HG03457 (cell line): ENCODE data around the gene ELAVL1.

Experiments
- ATAC-seq: cut with Tn5 transposase; IDR thresholded peaks from one replicate; pipeline ENCODE4 v1.9.1; 2021; ENCODE audit warnings: moderate number of reproducible peaks; ENCODE audit not compliant: unreplicated experiment

Gene ELAVL1

DNA sequence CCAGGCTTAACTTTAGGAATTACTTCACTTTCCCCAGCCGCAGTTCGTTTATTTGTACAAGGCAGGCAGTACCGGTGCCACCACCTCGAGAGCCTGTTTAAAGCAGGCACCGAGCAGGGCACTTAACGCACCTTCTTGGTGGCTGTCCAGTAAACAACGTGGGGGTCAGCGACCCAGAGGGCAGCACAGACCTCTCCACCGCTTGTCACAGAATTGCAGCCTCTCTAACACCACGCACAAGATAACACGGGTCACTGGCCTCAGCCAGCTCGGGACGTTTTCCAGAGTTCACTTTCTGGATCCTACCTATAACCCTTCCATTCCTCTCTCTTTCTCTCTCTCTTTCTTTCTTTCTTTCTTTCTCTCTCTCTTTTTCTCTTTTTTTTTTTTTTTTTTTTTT, 16.8 kb upstream of the ELAVL1 start:
- ATAC-seq = no peak

DNA sequence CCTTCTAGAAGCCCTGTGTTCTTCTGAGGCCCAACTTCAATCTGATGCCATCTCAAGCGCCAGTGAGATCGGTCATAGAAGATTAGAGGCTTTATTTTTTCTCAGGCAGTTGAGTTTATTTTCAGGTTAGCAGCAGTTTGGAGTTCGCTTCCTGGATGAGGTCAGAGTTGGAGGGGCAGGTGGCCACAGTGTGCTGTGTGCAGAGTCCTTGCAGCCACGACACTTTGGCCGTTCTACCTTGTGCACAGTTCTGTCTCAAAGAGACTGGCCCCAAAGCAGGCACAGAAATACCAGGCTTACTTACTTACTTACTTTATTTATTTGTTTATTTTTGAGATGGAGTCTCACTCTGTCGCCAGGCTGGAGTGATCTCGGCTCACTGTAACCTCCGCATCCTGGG, 15.9 kb upstream of the ELAVL1 start:
- no peak for ATAC-seq

DNA sequence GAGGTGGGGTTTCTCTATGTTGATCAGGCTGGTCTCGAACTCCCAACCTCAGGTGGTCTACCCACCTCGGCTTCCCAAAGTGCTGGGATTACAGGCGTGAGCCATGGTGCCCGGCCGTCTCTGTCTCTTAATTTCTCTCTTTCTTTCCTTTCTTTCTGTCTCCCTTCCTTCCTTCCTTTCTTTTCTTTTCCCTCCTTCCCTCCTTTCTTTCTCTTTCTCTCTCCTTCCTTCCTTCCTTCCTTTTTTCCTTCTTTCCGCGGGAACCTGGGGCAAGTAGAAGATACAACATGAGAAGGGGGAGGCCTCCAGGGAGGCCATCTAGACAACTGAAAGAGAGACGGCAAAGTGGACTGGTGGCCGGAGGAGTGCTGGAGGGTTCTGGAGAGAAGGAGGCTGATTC, 15.2 kb upstream of the ELAVL1 start:
- no peak for ATAC-seq

DNA sequence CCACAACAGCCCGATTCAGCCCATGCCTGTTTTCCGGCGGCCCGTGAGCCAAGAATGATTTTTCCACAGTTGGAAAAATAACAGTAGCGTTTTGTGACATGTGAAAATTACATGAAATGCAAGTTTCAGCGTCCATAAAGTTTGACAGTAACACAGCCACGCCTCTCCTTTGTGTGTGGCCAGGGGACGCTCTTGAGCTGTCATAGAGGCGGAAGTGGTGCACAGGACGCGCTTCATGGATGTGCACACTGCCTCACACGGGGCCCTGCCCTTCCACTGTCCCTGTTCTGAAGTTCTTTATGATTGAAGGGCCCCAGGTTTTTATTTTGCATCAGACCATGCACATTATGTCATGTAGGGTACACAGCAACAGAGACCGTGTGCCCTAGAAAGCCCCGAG, 12.4 kb upstream of the ELAVL1 start:
- no peak for ATAC-seq

DNA sequence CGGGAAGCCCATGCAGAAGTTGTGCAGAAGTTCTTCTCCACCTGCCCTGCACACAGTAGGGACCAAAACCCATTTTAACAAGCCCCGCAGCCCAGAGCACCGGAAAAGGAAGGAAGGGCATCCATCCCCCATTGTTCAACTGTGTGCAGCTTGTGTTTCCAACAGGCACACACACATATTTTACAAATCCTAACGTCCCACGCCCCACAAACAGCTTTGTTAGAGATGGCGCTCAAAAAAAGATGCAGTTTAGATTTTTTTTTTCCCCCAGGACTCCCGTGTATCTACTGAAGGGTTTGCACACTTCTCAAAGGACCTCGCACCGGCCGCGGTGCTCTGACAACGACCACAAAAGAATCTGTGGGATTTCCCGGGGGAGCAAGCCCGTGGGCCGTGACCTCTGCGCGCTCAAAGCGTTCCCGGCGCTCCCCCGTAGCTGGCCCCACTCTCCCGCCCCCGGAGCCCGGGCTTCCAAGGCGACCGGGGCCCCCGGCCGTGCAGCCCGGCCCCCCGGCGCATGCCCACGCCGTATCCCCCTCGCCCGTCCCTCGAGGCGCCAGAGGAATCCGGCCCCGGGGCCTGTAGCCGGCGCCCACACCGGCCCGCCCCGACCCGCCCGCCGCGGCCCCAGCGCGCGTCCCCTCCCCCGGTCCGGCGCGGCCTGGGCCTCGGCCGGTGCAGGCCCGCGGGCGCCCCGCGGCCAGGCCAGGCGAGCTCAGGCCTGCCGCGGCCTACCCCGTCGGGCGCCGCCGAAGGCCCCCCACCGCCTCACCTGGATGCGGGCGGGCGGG, 523 bp downstream of the ELAVL1 start:
- ATAC-seq = peak; percentile 18

DNA sequence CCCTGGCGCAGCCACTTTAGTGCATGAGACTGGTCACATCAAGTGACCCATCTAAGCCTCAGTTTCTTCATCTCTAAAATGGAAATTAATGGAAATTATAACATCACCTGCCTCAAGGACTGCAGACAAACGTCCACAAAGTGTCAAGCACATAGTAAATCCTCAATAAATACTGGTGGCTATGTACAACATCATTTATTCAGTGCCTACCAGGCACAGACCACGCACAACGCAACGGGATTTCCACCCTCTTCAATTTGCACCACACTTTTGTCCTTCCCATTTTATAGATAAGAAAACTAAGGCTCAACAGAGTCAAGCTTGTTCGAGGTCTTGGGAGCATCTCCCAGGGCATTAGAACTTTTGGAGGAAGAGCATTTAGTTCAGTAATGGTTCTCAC, 1.4 kb downstream of the ELAVL1 start:
- no peak for ATAC-seq

DNA sequence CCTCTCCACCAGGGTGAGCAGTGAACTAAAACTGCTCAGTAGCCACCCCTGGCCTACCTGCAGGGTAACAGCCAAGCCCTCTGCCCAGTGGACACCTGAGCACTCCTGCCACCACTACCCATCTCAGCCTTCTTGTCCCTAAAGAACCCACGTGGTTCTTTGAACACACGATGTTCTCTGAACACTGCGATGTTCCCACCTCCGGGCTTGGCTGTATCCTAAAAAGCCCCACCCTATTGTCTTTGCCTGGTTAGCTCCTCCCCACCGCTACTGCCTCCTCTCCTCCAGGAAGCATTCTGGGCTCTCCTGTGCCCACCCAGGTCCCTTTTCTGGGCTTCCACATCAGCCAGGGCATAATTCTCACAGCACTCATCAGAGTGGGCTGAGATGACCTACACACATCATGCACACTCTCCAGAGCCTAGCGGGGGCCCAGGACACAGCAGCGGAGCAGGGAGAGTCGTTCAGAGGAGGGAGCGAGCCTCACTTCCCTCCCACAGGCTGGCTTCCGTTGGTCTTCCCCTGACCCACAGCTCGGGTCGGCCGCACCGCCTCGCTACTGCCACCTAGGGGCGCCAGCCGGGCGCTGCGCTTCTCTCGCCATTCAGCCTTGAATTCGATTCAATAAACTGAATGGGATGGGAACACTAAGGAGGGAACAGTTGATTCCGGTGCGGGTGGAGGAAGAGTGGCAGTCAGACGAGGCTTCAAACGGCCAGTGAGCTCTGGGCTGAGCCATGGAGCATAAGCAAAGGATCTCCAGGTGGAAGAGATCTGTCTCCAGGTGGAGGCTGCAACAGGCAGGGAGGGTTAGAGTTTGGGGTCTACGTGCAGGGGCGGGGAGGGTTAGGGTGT, 3.2 kb downstream of the ELAVL1 start:
- no peak for ATAC-seq

DNA sequence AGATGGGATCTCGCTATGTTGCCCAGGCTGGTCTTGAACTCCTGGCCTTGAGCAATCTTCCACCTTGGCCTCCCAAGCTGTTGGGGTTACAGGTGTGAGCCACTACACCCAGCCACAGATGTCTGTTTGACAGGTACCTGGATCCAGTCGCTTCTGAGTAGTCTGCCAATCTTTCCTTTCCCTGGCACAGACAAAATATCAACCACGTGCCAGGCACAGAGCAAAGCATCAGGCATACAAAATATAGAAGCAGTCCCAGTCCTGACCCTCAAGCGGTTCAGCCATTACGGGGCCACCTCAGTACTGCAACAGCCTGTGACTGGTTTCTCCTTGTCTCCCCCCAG, 3.8 kb downstream of the ELAVL1 start:
- ATAC-seq = no peak

DNA sequence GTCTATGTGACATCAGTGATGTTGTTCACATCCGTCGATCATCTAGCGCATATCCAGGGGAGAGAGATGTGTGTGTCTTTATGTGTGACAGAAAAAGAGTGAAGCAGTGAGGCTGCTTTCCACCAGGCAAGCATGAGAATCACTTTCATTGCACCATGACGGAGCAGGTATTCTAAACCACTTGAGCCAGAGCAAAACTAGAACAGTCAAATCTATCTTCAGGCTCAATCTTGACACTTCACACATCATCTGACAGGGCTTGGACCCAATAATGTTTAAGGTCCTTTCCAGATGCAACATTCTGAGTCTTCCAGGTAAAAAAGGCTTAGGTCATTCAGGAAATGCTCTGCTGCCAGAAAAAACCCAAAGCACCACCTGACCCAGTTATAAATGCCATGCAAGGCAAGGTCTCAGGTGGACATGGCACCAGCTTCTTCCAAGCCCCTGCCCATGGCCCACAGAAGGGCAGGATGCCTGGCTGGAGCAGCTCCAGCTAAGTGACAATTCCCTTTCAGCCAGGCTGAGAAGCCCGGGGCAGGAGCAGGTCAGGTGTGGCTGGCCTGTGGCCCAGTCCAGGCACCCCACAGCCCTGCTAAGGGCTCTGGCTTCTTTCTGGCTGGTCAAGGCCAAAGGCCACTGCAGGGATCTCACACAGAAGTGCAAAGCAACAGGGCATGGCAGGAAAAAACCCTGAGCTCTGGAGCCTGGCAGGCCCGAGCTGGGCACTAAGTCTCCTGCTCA, 5.0 kb downstream of the ELAVL1 start:
- no peak for ATAC-seq

DNA sequence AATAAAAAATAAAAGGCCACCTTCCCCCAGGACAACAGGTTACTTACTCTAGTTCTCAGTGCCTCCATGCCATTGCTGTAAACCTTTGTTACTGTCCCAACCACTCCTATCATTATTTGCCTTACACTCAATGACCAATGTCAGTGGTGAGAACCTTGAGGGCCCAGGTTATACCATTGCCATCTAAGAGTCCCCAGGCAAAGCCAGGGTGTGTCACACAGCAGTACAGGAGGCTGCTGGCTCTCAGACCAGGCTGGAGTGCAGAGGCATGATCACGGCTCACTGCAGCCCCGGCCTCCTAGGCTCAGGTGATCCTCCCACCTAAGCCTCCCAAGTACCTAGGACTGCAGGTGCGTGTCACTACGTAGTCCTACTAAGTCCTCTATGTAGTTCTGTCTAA, 6.1 kb downstream of the ELAVL1 start:
- ATAC-seq = no peak

DNA sequence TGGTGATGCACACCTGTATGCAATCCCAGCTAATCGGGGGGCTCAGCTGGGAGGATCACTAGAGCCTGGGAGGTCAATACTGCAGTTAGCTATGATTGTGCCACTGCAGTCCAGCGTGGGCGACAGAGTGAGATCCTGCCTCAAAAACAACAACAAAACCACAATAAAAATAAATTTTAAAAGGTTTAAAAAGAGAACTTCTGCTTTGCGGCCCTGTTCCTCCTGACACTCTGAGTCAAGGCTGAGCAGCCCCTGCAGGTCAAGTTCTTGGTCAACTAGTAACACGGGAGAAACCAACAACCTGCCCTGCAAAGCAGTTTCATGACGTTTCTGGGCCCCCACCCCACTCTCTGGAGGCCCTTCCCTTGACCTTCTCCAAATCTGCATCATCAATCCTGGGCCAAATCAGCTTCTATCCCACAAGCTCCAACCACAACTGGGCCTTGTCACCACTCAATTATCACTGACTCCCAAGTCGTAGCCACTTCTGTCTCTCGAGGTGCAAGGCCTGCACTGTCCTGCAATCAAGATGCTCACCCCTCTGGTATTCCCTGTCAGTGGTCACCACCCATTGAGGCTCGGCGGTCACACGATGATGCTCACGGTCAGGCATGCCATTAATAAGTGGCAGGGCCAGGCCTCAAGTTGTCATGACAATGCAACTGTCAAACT, 7.5 kb downstream of the ELAVL1 start:
- no peak for ATAC-seq

DNA sequence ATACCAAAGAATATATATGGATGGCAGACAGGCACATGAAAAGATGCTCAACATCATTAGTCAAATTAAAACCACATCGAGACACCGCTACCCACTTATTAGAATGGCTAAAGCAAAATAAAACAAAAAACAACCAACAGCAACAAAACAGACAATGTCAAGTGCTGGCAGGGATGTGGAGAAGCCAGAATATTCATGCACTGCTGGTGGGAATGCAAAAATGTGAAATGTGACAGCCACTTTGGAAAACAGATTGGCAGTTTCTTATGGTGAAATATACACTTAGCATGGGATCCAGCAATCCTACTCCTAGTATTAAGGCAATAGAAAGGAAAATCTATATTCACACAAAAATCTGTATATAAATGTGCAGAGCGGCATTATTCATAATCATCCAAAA, 8.6 kb downstream of the ELAVL1 start:
- no peak for ATAC-seq

DNA sequence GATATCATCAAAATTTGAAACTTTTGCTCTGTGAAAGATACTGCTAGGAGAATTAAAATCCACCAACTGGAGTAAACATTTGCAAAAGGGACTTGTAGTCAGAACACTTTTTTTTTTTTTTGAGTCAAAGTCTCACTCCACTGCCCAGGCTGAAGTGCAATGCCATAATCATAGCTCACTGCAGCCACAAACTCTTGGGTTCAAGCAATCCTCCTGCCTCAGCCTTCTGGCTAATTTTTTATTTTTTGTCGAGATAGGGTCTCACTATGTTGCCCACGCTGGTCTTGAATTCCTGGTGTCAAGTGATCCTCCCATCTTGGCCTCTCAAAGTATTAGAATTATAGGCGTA, 9.7 kb downstream of the ELAVL1 start:
- no peak for ATAC-seq

DNA sequence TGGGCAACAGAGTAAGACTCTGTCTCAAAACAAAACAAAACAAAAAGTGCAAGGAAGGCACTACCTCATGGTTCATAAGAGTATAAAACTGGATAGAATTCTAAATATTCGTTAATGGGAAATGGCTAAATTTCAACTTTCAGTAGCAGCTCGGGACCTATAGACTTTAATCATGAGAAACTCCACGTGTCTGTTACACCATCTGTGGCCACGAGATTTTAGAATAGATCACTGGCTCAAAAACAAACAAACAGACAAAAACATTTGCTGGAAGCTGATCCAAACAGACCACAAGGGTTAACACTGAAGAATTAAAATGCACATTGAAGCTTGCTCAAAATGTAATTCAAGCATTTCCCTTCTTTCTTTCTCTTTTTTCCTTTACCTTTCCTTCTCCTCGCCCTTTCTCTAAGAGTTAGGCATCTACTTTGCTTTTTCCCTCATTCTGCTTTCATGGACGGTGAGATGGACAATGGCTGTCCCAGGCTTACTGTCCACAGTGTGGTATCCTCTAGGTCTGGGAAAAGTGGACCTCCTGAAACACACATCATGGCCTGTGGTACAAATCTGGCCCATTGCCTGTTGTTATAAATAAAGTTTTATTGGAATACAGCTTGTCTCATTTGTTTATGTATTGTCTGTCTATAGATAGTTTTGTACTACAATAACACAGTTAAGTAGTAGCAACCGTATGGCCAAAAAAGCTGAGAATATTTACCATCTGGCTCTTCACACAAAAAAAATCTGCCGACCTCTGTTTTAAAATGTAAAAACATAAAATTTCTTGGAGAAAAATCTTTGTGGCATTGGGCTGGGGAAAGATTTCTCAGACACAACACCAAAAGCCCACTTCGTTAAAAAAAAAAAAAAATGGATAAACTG, 10.3 kb downstream of the ELAVL1 start:
- no peak for ATAC-seq

DNA sequence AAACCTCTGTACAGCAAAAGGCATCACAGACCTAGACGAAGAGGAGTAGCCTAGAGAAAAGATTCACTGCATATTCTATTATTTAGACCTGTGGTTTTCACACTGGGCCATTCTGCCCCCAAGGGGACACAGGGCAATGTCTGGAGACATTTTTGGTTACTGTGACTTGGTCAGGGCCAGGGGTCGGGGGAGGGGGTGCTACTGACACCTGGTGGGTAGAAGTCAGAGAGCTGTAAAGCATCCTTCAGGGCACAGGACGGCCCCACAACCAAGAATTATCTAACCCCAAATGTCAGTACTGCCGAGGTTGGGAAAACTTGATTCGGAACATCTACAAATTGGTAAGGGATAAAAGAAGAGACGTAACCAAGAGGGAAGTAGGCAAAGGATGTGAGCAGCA, 11.3 kb downstream of the ELAVL1 start:
- no peak for ATAC-seq

DNA sequence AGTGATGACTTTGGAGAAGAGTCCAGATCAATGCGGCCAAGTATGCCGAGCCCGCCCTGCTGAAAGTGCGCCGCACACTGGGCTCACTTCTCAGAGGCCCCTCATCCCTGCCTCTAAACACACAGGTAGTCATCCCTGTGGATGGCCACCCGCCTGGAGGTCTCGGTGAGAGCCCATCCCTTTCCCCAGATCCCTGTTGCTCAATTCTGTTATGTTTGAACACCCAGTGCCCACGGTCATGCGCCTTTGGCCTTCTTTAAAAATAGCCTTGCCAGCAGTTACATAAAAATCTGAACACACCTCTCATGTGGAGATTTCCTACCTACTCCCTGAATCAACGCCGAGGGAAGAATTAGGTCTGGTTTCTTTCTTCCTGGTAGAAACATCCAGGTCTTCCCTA, 11.9 kb downstream of the ELAVL1 start:
- no peak for ATAC-seq

DNA sequence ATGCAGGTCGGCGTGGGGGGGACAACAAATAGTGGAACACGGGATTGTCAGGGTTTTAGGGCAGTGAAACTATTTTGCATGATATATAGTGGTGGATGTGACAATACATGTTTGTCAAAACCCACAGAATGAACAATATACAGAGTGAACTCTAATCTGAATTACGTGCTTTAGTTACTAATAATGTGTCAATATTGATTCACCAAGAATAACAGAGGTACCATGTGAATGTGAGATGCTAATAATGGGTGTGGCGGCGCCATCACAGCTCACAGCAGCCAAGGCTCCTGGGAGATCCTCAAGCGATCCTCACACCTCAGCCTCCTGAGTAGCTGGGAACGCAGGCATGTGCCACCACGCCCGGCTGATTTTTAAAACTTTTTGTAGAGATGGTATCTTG, 12.9 kb downstream of the ELAVL1 start:
- no peak for ATAC-seq

DNA sequence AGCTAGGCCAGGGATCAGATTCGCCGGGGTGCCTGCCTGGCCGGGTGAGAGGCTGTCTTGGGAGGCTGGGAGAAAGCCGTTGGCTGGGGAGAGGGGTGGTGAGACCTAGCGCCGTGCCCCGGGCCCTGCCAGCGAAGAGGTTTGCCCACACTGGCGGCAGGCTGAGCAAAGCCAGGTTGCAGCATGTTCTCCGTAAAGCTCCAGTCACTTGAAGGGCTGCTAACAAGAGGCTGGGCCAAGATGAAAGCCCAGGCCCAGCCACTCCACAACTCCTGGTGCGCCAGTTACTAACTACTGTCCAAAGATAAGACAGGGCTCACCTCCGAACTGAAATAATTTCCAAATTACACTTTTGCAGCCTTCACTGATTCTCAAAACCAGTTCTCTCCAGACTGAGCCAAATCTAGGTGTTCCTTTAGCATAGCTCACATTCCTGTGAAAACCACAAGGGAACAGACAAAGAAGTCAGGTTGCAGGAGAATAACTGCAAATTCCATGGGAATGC, 16.3 kb downstream of the ELAVL1 start:
- ATAC-seq = no peak

DNA sequence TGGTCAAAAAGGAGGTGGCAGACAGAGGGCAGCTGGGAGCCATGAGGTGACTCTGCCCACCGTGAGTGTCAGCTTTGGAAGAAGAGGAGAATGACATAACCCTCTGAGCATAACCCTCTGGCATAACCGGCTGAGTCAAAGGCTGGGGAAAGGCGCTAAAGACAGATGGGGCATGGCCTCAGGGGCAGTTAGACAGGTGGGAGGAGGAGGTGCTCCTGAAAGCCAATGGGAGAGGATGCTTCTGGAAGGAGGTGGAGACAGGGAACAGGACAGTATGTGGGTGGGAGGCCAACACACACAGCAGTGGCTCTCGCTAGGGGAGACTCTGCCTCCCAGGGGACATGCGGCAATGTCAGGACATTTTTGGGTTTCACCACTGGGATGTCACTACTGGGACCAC, 17.1 kb downstream of the ELAVL1 start:
- ATAC-seq = no peak

DNA sequence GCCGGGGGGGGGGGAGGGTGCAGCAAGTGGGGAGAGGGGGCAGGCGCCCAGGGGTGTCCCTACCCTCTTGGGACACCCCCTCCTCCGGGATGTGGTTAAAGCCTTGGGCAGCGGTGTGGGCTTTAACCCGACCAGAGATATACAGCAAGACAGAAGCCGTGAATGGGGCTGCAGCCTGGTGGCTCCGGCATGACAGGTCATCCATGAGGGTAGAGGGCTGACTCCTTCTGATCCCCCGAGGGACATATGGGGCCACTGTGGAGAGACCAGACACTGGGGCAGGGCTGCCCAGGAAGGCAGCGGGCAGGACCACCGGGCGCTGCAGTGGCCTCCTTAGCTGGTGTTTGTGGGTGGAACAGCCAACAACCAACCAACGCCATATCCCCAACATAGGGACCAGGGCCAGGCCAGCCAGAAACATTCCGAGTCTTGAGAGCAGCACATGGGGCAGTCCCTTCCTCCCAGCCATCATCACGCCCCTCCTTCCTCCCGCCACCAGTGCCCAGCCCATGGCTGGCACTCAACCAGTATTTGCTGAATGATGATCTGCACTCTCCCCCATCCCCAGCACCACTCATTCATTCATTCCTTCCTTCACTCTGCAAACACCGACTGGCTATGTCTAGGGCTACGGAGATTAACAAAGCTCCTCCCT, 18.2 kb downstream of the ELAVL1 start:
- no peak for ATAC-seq
